CD4-positive, CD25-positive, alpha-beta regulatory T cell (primary cell): Measurements from ENCODE around the gene CIDEB. TPM values are rescaled to one million over a fixed set of nuclear protein-coding genes. Genes with fewer than 3 reads are reported as not detected.

Experiments
- ATAC-seq, 2 donors: fragments of 150-1000 bp; cut with Tn5 transposase; one replicate each; pipeline ENCODE4 v1.10.0; 2021; ENCODE audit warnings: low read depth in 2 of 2, moderate number of reproducible peaks in 2 of 2, moderate library complexity in 1 of 2
- DNase-seq, 3 donors: peaks; one replicate each; pipeline versions ENCODE4 v3.0.0 to v3.0.0-alpha.2; 2012 to 2022; ENCODE audit warnings: mixed read lengths in 1 of 3
- H3K27ac ChIP-seq: one replicate; pipeline ENCODE4 v1.7.0; 2013; ENCODE audit warnings: mild to moderate bottlenecking, low read length; ENCODE audit not compliant: insufficient read depth, poor library complexity, severe bottlenecking
- H3K27me3 ChIP-seq: one replicate; pipeline ENCODE4 v1.7.0; 2013; ENCODE audit warnings: low read length; ENCODE audit not compliant: control insufficient read depth, insufficient read depth
- H3K36me3 ChIP-seq: one replicate; pipeline ENCODE4 v1.7.0; 2013; ENCODE audit warnings: mild to moderate bottlenecking, low read length, moderate library complexity; ENCODE audit not compliant: control insufficient read depth, insufficient read depth
- H3K4me1 ChIP-seq: 2 replicates; pipeline ENCODE4 v1.7.0; 2013; ENCODE audit warnings: mild to moderate bottlenecking, low read length; ENCODE audit not compliant: insufficient read depth, control insufficient read depth, poor library complexity, severe bottlenecking
- H3K4me3 ChIP-seq: one replicate; pipeline ENCODE4 v1.7.0; 2013; ENCODE audit warnings: low read depth, mild to moderate bottlenecking, low read length, moderate library complexity
- H3K9me3 ChIP-seq, 2 experiments: 1 replicate in 1 of 2; 2 replicates in 1 of 2; pipeline ENCODE4 v1.7.0; 2013; ENCODE audit warnings: low read length in 2 of 2, mild to moderate bottlenecking in 1 of 2, moderate library complexity in 1 of 2; ENCODE audit not compliant: control insufficient read depth in 2 of 2
- H3K27ac Mint-ChIP-seq, 3 donors: one replicate each; pipeline ENCODE4 v1.8.0; 2020 to 2022; ENCODE audit warnings: mild to moderate bottlenecking in 3 of 3, mixed read lengths in 3 of 3, moderate library complexity in 2 of 3
- H3K27me3 Mint-ChIP-seq: one replicate; pipeline ENCODE4 v1.8.0; 2022; ENCODE audit warnings: mild to moderate bottlenecking, mixed read lengths
- H3K36me3 Mint-ChIP-seq: one replicate; pipeline ENCODE4 v1.8.0; 2020; ENCODE audit warnings: mixed read lengths
- H3K4me1 Mint-ChIP-seq, 4 donors: one replicate each; pipeline ENCODE4 v1.8.0; 2020 to 2022; ENCODE audit warnings: mixed read lengths in 4 of 4, mild to moderate bottlenecking in 1 of 4
- H3K4me3 Mint-ChIP-seq, 4 donors: one replicate each; pipeline ENCODE4 v1.8.0; 2020 to 2022; ENCODE audit warnings: mild to moderate bottlenecking in 4 of 4, mixed read lengths in 4 of 4, moderate library complexity in 3 of 4
- H3K9me3 Mint-ChIP-seq, 7 donors: one replicate each; pipeline ENCODE4 v1.8.0; 2020 to 2022; ENCODE audit warnings: mixed read lengths in 7 of 7, mild to moderate bottlenecking in 3 of 7, moderate library complexity in 2 of 7
- polyA plus RNA-seq, 4 donors: library from polyadenylated mRNA; unstranded; fragments of 300-500 nt; fragmentation: Illumina TruSeq; gene quantifications; one replicate each; pipeline ENCODE4 v1.2.3, GENCODE V29; 2021
- total RNA-seq: library from RNA; stranded (reverse); gene quantifications from one replicate; pipeline ENCODE4 v1.2.3, GENCODE V29; 2022

The CIDEB gene
- total and polyA plus RNA-seq, 5 donors from 2014 or later: 8.9 to 13.6 (median 10.3) TPM

GRCh38 chr14:24315243-24315806, 7.5 kb upstream of the CIDEB start:
- Histone ChIP-seq H3K4me3 (no peak overlapping the region), H3K27ac (no peak overlapping the region), H3K27me3 (no peaks in the 10 kb centered on the region), H3K4me1 (peaks cover 44% of the 10 kb centered on the region), H3K36me3 (no peaks in the 10 kb centered on the region), H3K9me3 (no peaks in the 10 kb centered on the region)
- H3K9me3 Mint-ChIP-seq: no peaks in the 10 kb centered on the region
- H3K36me3 Mint-ChIP-seq: no peaks in the 10 kb centered on the region
- ATAC-seq (no peak), DNase-seq (no peak)
- H3K27ac Mint-ChIP-seq: peak overlapping the region in 2 of 3 donors; percentile 59 to 90
- peak overlapping the region in 2 of 4 donors; percentile 82 to 86 for H3K4me3 Mint-ChIP-seq
- peaks cover 7% of the 10 kb centered on the region for H3K27me3 Mint-ChIP-seq
- H3K4me1 Mint-ChIP-seq: peaks cover 16 to 46% (median 39%) of the 10 kb centered on the region in 4 donors

DNA sequence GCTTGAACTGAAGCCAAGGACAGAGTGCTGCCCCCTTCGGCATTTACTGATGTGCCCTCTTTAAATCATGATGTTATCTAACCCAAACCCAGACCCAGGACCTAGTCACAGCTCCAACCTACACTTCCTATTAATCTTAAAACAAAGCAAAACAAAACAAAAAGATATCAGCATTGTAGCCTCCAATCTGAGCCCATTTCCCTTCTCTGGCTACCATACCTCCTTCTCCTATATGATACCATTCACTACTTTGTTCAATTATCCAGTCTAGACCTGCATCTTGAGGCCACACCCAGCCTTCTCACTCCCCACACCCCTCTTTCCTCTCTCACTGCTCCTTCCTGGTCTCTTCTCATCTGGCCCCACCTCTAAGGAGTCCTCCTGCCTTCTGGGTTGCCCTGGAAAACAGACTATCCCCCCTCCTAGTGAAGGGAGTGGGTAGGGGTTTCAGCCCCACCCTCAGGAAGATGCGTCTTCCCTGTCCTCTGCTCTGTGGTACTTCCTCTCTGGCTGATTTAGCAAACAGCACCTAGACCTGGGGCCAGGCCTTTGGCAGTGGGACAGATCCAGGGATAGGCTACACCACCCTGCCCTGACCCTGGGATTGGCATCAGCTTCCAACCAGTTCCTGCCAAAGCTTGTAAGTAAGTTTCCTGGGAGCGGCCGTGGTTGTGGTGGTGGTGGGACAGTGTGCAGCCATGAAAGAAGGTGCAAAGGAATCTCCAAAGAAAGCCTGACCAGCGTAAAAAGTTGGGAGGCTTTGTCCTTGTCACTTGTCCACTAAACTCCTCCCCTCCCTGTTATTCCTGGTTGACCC, 6.8 kb upstream of the CIDEB start:
- Histone ChIP-seq H3K27ac (no peak overlapping the region), H3K36me3 (no peaks in the 10 kb centered on the region)
- peak overlapping the region in 3 of 4 donors; percentile 72 to 86 (median 81) for H3K4me3 Mint-ChIP-seq

GRCh38 chr14:24313913-24314312, 6.1 kb upstream of the CIDEB start:
- H3K36me3 Mint-ChIP-seq: no peaks in the 10 kb centered on the region
- H3K4me3 Mint-ChIP-seq: peak overlapping the region; percentile 72 to 86 (median 84)
- ATAC-seq (no peak), DNase-seq (no peak)
- no peaks in the 10 kb centered on the region for H3K36me3 ChIP-seq
- H3K27ac Mint-ChIP-seq: peak overlapping the region; percentile 78 to 90 (median 81)
- peaks cover 57% of the 10 kb centered on the region for H3K4me1 ChIP-seq
- H3K4me3 ChIP-seq: peak overlapping the region; percentile 21
- H3K27me3 Mint-ChIP-seq: no peaks in the 10 kb centered on the region
- no peaks in the 10 kb centered on the region for H3K9me3 ChIP-seq
- H3K4me1 Mint-ChIP-seq: peaks cover 20 to 60% (median 45%) of the 10 kb centered on the region in 4 donors
- H3K27ac ChIP-seq: no peak overlapping the region
- H3K27me3 ChIP-seq: no peaks in the 10 kb centered on the region
- H3K9me3 Mint-ChIP-seq: no peaks in the 10 kb centered on the region

More for the DNA sequence above, 6.8 kb upstream of the CIDEB start:
- peaks cover 51% of the 10 kb centered on the region for H3K4me1 ChIP-seq
- Mint-ChIP-seq H3K9me3 (no peaks in the 10 kb centered on the region), H3K36me3 (no peaks in the 10 kb centered on the region), H3K4me1 (peaks cover 16 to 54% (median 39%) of the 10 kb centered on the region in 4 donors), H3K27ac (peak overlapping the region; percentile 81 to 90 (median 90)), H3K27me3 (peaks cover 4% of the 10 kb centered on the region)
- no peaks in the 10 kb centered on the region for H3K27me3 ChIP-seq
- ATAC-seq: no peak
- no peaks in the 10 kb centered on the region for H3K9me3 ChIP-seq
- peak in 1 of 3 donors; percentile 16 for DNase-seq
- H3K4me3 ChIP-seq: peak overlapping the region; percentile 21

DNA sequence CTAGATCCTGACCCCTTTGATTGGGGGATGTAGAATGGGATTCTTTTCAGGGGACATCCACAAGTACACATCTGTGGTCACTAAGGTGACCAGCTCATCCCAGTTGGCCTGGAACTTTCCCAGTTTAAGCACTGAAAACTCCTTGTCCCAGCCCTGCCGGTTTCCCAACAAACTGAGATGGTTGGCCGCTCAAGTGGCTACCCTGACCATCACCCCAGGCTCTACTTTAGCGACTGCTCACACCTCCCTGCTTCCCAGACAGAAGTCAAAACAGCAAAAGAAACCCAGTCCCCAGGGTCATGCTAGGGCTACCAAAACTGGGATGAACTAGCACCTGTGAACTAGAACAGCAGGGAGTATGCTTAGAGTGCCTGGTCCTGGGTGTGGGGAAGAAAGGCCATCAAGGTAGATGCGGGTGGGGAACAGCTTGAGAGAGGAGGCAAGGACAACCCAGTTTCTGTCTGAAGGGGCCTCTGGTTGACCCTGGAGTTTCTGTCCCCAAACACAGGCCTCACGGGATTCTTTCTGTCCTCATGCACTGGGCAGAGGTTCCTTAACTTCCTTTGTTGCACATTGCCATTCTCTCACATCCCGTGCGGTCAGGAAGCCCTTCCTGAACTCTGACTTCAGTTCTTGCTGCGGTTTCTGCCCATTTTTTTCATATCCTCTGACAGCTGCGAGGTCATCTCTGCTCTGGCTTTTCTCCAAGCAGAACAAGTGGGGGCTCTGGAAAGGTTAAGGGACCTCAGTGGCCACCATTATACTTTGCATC, 5.1 kb upstream of the CIDEB start:
- DNase-seq: peak in 2 of 3 donors; percentile 30 to 70
- H3K4me3 ChIP-seq: peak overlapping the region; percentile 54

GRCh38 chr14:24311837-24312615, 4.2 kb upstream of the CIDEB start:
- Histone ChIP-seq H3K4me3 (peak overlapping the region; percentile 54), H3K27me3 (no peaks in the 10 kb centered on the region), H3K9me3 (no peaks in the 10 kb centered on the region), H3K4me1 (peaks cover 66% of the 10 kb centered on the region), H3K27ac (peak overlapping the region; percentile 82), H3K36me3 (peaks cover 2% of the 10 kb centered on the region)
- Mint-ChIP-seq H3K27ac (peak overlapping the region; percentile 87 to 91 (median 90)), H3K4me3 (peak overlapping the region; percentile 64 to 91 (median 86)), H3K36me3 (peaks cover 4% of the 10 kb centered on the region), H3K9me3 (no peaks in the 10 kb centered on the region), H3K4me1 (peaks cover 26 to 76% (median 52%) of the 10 kb centered on the region in 4 donors), H3K27me3 (no peaks in the 10 kb centered on the region)
- DNase-seq (peak in 2 of 3 donors; percentile 28 to 44), ATAC-seq (no peak)

More for the DNA sequence above, 5.1 kb upstream of the CIDEB start:
- Mint-ChIP-seq H3K27me3 (no peaks in the 10 kb centered on the region), H3K27ac (peak overlapping the region; percentile 81 to 90 (median 87)), H3K36me3 (peaks cover 3% of the 10 kb centered on the region), H3K4me1 (peaks cover 25 to 70% (median 52%) of the 10 kb centered on the region in 4 donors), H3K4me3 (peak overlapping the region; percentile 22 to 91 (median 86)), H3K9me3 (no peaks in the 10 kb centered on the region)
- peak overlapping the region; percentile 51 for H3K27ac ChIP-seq
- no peak for ATAC-seq
- no peaks in the 10 kb centered on the region for H3K9me3 ChIP-seq
- no peaks in the 10 kb centered on the region for H3K36me3 ChIP-seq
- no peaks in the 10 kb centered on the region for H3K27me3 ChIP-seq
- H3K4me1 ChIP-seq: peaks cover 65% of the 10 kb centered on the region

DNA sequence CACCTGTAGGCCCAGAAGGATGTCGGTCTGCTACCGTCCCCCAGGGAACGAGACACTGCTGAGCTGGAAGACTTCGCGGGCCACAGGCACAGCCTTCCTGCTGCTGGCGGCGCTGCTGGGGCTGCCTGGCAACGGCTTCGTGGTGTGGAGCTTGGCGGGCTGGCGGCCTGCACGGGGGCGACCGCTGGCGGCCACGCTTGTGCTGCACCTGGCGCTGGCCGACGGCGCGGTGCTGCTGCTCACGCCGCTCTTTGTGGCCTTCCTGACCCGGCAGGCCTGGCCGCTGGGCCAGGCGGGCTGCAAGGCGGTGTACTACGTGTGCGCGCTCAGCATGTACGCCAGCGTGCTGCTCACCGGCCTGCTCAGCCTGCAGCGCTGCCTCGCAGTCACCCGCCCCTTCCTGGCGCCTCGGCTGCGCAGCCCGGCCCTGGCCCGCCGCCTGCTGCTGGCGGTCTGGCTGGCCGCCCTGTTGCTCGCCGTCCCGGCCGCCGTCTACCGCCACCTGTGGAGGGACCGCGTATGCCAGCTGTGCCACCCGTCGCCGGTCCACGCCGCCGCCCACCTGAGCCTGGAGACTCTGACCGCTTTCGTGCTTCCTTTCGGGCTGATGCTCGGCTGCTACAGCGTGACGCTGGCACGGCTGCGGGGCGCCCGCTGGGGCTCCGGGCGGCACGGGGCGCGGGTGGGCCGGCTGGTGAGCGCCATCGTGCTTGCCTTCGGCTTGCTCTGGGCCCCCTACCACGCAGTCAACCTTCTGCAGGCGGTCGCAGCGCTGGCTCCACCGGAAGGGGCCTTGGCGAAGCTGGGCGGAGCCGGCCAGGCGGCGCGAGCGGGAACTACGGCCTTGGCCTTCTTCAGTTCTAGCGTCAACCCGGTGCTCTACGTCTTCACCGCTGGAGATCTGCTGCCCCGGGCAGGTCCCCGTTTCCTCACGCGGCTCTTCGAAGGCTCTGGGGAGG, 3.1 kb upstream of the CIDEB start, which contains the start of gene LTB4R:
TSS of gene LTB4R (plus strand) at position 857 of the 959 bp plus-strand sequence. CDS start 4,150 bp downstream, outside the sequence.
- H3K27ac ChIP-seq: peak within 1 kb of the TSS; percentile 82
- H3K27ac Mint-ChIP-seq: peak within 1 kb of the TSS; percentile 87 to 96 (median 90)
- H3K36me3 ChIP-seq: peaks cover 13% of the 10 kb centered on the region
- peaks cover 13% of the 10 kb centered on the region for H3K36me3 Mint-ChIP-seq
- peaks cover 66% of the 10 kb centered on the region for H3K4me1 ChIP-seq
- H3K27me3 ChIP-seq: no peaks in the 10 kb centered on the region
- ATAC-seq (peak; percentile 89 to 90), DNase-seq (peak; percentile 64 to 81 (median 77))
- no peaks in the 10 kb centered on the region for H3K27me3 Mint-ChIP-seq
- peaks cover 26 to 77% (median 52%) of the 10 kb centered on the region in 4 donors for H3K4me1 Mint-ChIP-seq
- H3K9me3 Mint-ChIP-seq: no peaks in the 10 kb centered on the region
- peak within 1 kb of the TSS; percentile 44 for H3K4me3 ChIP-seq
- peak within 1 kb of the TSS; percentile 64 to 91 (median 86) for H3K4me3 Mint-ChIP-seq
- no peaks in the 10 kb centered on the region for H3K9me3 ChIP-seq
